Mesenchymal stem cell (in vitro differentiated cells and primary cell): ENCODE results near the gene RASL10A.

Experiments used
- DNase-seq: peaks from one replicate; pipeline ENCODE4 v3.0.0-alpha.2; 2013
- H2AFZ ChIP-seq: one replicate; pipeline ENCODE4 v1.6.1; 2013; ENCODE audit warnings: low read depth, mild to moderate bottlenecking, control low read depth, inconsistent platforms, low read length, moderate library complexity
- H2AK5ac ChIP-seq: 2 replicates; pipeline ENCODE4 v1.6.1; 2013; ENCODE audit warnings: low read length, moderate library complexity, mild to moderate bottlenecking, inconsistent platforms; ENCODE audit not compliant: severe bottlenecking
- H2BK120ac ChIP-seq: one replicate; pipeline ENCODE4 v1.6.1; 2013; ENCODE audit warnings: low read depth, mild to moderate bottlenecking, inconsistent platforms, low read length, moderate library complexity
- H2BK12ac ChIP-seq, 2 experiments: one replicate each; pipeline ENCODE4 v1.6.1; 2013; ENCODE audit warnings: inconsistent platforms in 2 of 2, low read length in 2 of 2, mild to moderate bottlenecking in 2 of 2, moderate library complexity in 2 of 2, control low read depth in 1 of 2
- H2BK15ac ChIP-seq: one replicate; pipeline ENCODE4 v1.6.1; 2013; ENCODE audit warnings: mild to moderate bottlenecking, low read depth, inconsistent platforms; ENCODE audit not compliant: poor library complexity, severe bottlenecking
- H2BK5ac ChIP-seq: 2 replicates; pipeline ENCODE4 v1.6.1; 2013; ENCODE audit warnings: low read depth, mild to moderate bottlenecking, low read length, control low read depth, inconsistent platforms; ENCODE audit not compliant: poor library complexity, severe bottlenecking
- H3K14ac ChIP-seq, 2 experiments: one replicate each; pipeline ENCODE4 v1.6.1; 2013; ENCODE audit warnings: inconsistent platforms in 2 of 2, low read length in 2 of 2, control low read depth in 1 of 2, mild to moderate bottlenecking in 1 of 2, moderate library complexity in 1 of 2
- H3K18ac ChIP-seq, 2 experiments: one replicate each; pipeline ENCODE4 v1.6.1; 2013; ENCODE audit warnings: inconsistent platforms in 2 of 2, low read length in 2 of 2, control low read depth in 1 of 2, low read depth in 1 of 2, mild to moderate bottlenecking in 1 of 2
- H3K23ac ChIP-seq, 2 experiments: one replicate each; pipeline ENCODE4 v1.6.1; 2013; ENCODE audit warnings: inconsistent platforms in 2 of 2, low read length in 2 of 2, mild to moderate bottlenecking in 2 of 2, moderate library complexity in 2 of 2, control low read depth in 1 of 2
- H3K27ac ChIP-seq: 2 replicates; pipeline ENCODE4 v1.5.1; 2013; ENCODE audit warnings: mild to moderate bottlenecking, moderate library complexity, low read length, control low read depth, inconsistent platforms; ENCODE audit not compliant: poor library complexity, severe bottlenecking
- H3K27me3 ChIP-seq, 2 experiments: 2 replicates each; pipeline versions ENCODE4 v1.6.1 to v1.7.0; 2013; ENCODE audit warnings: low read length in 2 of 2, mild to moderate bottlenecking in 2 of 2, moderate library complexity in 2 of 2, control low read depth in 1 of 2, inconsistent platforms in 1 of 2; ENCODE audit not compliant: control insufficient read depth in 1 of 2, insufficient read depth in 1 of 2
- H3K36me3 ChIP-seq, 2 experiments: 2 replicates each; pipeline versions ENCODE4 v1.6.1 to v1.7.0; 2013; ENCODE audit warnings: low read length in 2 of 2, control low read depth in 1 of 2, inconsistent platforms in 1 of 2, low read depth in 1 of 2, mild to moderate bottlenecking in 1 of 2; ENCODE audit not compliant: insufficient read depth in 2 of 2, control insufficient read depth in 1 of 2
- H3K4ac ChIP-seq, 2 experiments: one replicate each; pipeline ENCODE4 v1.6.1; 2013; ENCODE audit warnings: inconsistent platforms in 2 of 2, low read length in 2 of 2, mild to moderate bottlenecking in 2 of 2, moderate library complexity in 2 of 2, control low read depth in 1 of 2, low read depth in 1 of 2
- H3K4me1 ChIP-seq: 2 replicates; pipeline ENCODE4 v1.6.1; 2013; ENCODE audit warnings: low read depth, low read length, control low read depth; ENCODE audit not compliant: control insufficient read depth, insufficient read depth
- H3K4me2 ChIP-seq: 2 replicates; pipeline ENCODE4 v1.6.1; 2013; ENCODE audit warnings: low read length, mild to moderate bottlenecking, inconsistent platforms; ENCODE audit not compliant: poor library complexity, severe bottlenecking
- H3K4me3 ChIP-seq, 2 experiments: 2 replicates each; pipeline versions ENCODE4 v1.5.1 to v1.7.0; 2013; ENCODE audit warnings: low read length in 2 of 2, mild to moderate bottlenecking in 2 of 2, control low read depth in 1 of 2, low read depth in 1 of 2; ENCODE audit not compliant: insufficient read depth in 1 of 2
- H3K79me1 ChIP-seq: replicated peaks from 2 replicates; pipeline ENCODE4 v1.6.1; 2013; ENCODE audit warnings: mild to moderate bottlenecking, control low read depth, low read length, inconsistent platforms; ENCODE audit not compliant: poor library complexity, severe bottlenecking
- H3K9ac ChIP-seq: 2 replicates; pipeline ENCODE4 v1.7.0; 2013; ENCODE audit warnings: mild to moderate bottlenecking, low read length, moderate library complexity
- H3K9me3 ChIP-seq: 2 replicates; pipeline ENCODE4 v1.7.0; 2013; ENCODE audit warnings: mild to moderate bottlenecking, low read length; ENCODE audit not compliant: control insufficient read depth
- H4K8ac ChIP-seq: one replicate; pipeline ENCODE4 v1.6.1; 2013; ENCODE audit warnings: inconsistent platforms, mild to moderate bottlenecking, low read length, moderate library complexity
- H4K91ac ChIP-seq: one replicate; pipeline ENCODE4 v1.6.1; 2013; ENCODE audit warnings: mild to moderate bottlenecking, low read length, inconsistent platforms
- WGBS: methylation state at CpG from one replicate; pipeline ENCODE4 v1.1.7; 2013; ENCODE audit warnings: mixed read lengths; 5-methylcytosine and 5-hydroxymethylcytosine counted together

The RASL10A gene

DNA sequence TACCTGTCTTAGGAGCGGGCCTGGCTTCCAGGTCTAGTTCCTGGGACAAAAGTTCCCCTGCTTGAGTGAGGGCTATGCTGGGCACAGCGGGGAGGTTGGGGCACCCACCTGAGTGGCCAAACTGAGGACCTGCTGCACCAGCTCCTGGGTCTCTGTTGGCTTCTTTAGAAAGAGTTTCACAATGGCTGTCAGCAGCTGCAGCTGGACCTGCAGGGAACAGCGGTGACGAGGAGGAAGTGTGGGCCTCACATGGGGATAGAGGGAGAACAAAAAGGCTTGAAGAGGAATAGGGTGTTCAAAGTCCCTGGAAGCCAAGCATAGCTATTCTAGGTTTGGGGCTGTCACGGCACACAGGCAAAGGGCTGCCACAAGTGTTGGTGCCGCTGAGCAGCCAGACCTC is 26.7 kb upstream of the RASL10A start:
- Histone ChIP-seq H3K27ac (no peak overlapping the region), H2BK120ac (no peak overlapping the region), H2BK5ac (no peak overlapping the region), H3K18ac (no peak overlapping the region), H3K9ac (no peak overlapping the region), H2BK12ac (no peak overlapping the region), H4K8ac (no peak overlapping the region), H3K79me1 (peaks cover 19% of the 10 kb centered on the region), H3K27me3 (no peaks in the 10 kb centered on the region), H3K4me2 (no peak overlapping the region), H3K14ac (no peak overlapping the region), H3K4me1 (peaks cover 17% of the 10 kb centered on the region), H2AK5ac (no peak overlapping the region), H3K4ac (no peak overlapping the region), H2AFZ (no peak overlapping the region), H3K36me3 (peaks cover 74 to 78% of the 10 kb centered on the region in 2 experiments), H2BK15ac (no peak overlapping the region), H3K9me3 (no peaks in the 10 kb centered on the region), H3K23ac (no peak overlapping the region), H4K91ac (no peak overlapping the region), H3K4me3 (no peak overlapping the region)
- DNase-seq, result no peak
- WGBS, result 99% methylated on average over 6 of the region's 6 CpGs

DNA sequence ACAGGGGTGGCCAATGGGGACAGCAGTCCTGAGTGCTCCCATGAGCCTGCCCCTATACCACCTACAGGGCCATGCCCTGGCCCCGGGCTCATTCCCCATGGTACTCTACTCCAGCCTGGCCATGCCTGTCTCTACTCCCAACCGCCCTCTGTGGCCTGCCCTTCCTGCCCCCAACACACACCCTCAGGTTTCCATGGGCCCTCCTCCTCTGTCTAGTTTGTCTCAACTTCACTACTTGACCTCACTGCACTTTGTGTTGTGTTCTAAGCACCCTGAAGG is 26.3 kb upstream of the RASL10A start:
- no peak for DNase-seq

DNA sequence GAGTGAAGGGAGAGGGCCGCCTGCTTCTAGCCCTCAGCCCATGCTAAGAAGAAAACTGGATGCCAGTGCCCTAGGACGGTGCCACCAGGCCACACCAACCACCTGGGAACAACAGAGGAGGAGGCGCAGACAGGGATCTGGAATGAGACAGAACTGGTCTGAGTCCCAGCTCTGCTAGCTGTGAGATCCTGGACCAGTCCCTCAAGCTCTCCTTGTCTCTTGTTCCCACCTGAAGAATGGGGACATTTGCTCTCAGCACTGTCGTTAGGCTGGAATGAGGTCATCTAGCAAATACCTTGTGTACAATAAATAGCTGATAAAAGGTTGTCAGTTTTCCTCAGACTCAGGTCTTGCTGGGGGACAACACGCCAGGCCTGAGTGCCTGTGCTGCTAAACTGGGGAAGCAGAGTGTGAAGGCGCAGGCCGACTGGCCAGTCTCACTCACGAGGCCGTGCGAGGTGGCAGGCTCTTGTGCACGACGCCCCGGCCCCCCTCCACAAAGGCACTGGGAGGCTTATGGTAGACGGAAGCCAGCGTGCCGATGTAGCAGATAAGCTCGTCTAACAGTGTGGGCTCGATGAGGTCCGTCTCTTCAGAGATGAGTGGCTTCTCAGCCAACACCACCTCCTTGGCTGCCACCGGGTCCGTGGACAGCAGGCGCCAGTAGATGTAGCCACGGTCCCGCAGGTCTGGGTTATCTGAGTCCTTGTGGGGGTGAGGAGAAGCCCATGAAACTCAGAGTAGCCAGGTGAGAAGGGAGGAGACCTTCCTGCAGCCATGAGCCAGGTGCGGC is 25.8 kb upstream of the RASL10A start:
- WGBS, result 96% methylated on average over 25 of the region's 25 CpGs

More for the DNA sequence above, 26.3 kb upstream of the RASL10A start:
- peaks cover 18% of the 10 kb centered on the region for H3K4me1 ChIP-seq
- no peak overlapping the region for H3K14ac ChIP-seq
- no peak overlapping the region for H3K18ac ChIP-seq
- peaks cover 16% of the 10 kb centered on the region for H3K79me1 ChIP-seq
- H4K91ac ChIP-seq, result no peak overlapping the region
- no peak overlapping the region for H3K27ac ChIP-seq
- H3K27me3 ChIP-seq, result no peaks in the 10 kb centered on the region
- no peak overlapping the region for H3K23ac ChIP-seq
- peaks cover 77 to 78% of the 10 kb centered on the region in 2 experiments for H3K36me3 ChIP-seq
- no peaks in the 10 kb centered on the region for H3K9me3 ChIP-seq
- no peak overlapping the region for H2AK5ac ChIP-seq
- no peak overlapping the region for H3K4me3 ChIP-seq
- H2BK12ac ChIP-seq, result no peak overlapping the region
- H4K8ac ChIP-seq, result no peak overlapping the region
- H2AFZ ChIP-seq, result no peak overlapping the region
- H3K9ac ChIP-seq, result no peak overlapping the region
- no peak overlapping the region for H2BK15ac ChIP-seq
- no peak overlapping the region for H2BK120ac ChIP-seq
- no peak overlapping the region for H3K4me2 ChIP-seq
- WGBS, result 93% methylated on average over 2 of the region's 2 CpGs
- no peak overlapping the region for H3K4ac ChIP-seq
- no peak overlapping the region for H2BK5ac ChIP-seq

DNA sequence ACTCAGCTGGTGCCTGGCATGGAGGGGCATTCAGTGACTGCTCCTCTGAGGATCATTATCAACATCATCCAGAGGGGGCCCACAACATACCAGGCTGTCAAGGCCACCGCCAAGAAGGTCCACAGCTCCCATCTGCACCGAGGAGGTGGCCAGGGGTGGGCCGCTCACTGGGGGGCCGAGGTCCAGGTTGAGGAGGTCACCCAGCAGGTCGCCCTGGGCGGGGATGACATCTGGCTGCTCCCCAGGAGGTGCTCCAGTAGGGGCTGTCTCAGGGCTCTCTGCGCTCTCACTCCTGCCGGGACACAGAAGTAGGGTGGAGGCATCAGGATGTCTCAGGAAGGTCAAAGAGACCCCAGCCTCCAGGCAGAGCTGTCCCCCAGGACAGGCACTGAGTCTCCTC is 25.1 kb upstream of the RASL10A start:
- peaks cover 16% of the 10 kb centered on the region for H3K79me1 ChIP-seq
- H3K14ac ChIP-seq, result no peak overlapping the region

More for the DNA sequence above, 25.8 kb upstream of the RASL10A start:
- no peak overlapping the region for H2AK5ac ChIP-seq
- no peak overlapping the region for H3K23ac ChIP-seq
- no peak overlapping the region for H2BK5ac ChIP-seq
- H3K9ac ChIP-seq, result no peak overlapping the region
- no peak overlapping the region for H2BK15ac ChIP-seq
- no peak overlapping the region for H4K8ac ChIP-seq
- no peak overlapping the region for H4K91ac ChIP-seq
- H3K9me3 ChIP-seq, result no peaks in the 10 kb centered on the region
- H3K27ac ChIP-seq, result no peak overlapping the region
- no peak overlapping the region for H2BK120ac ChIP-seq
- no peak overlapping the region for H3K18ac ChIP-seq
- H3K14ac ChIP-seq, result no peak overlapping the region
- H2AFZ ChIP-seq, result no peak overlapping the region
- no peak overlapping the region for H3K4me2 ChIP-seq
- H3K36me3 ChIP-seq, result peaks cover 76% of the 10 kb centered on the region in 2 experiments
- DNase-seq, result no peak
- no peak overlapping the region for H3K4ac ChIP-seq
- no peaks in the 10 kb centered on the region for H3K27me3 ChIP-seq
- H3K79me1 ChIP-seq, result peaks cover 14% of the 10 kb centered on the region
- H3K4me1 ChIP-seq, result peaks cover 19% of the 10 kb centered on the region
- H2BK12ac ChIP-seq, result no peak overlapping the region
- no peak overlapping the region for H3K4me3 ChIP-seq

More for the DNA sequence above, 25.1 kb upstream of the RASL10A start:
- peaks cover 20% of the 10 kb centered on the region for H3K4me1 ChIP-seq
- no peak overlapping the region for H3K18ac ChIP-seq
- H3K9me3 ChIP-seq, result no peaks in the 10 kb centered on the region
- H3K4ac ChIP-seq, result no peak overlapping the region
- H3K4me3 ChIP-seq, result no peak overlapping the region
- H2BK12ac ChIP-seq, result no peak overlapping the region
- peaks cover 76 to 79% of the 10 kb centered on the region in 2 experiments for H3K36me3 ChIP-seq
- no peak overlapping the region for H4K8ac ChIP-seq
- DNase-seq, result no peak
- H2AK5ac ChIP-seq, result no peak overlapping the region
- H3K23ac ChIP-seq, result no peak overlapping the region
- H3K4me2 ChIP-seq, result no peak overlapping the region
- H3K27ac ChIP-seq, result no peak overlapping the region
- no peak overlapping the region for H2BK120ac ChIP-seq
- H4K91ac ChIP-seq, result no peak overlapping the region
- no peaks in the 10 kb centered on the region for H3K27me3 ChIP-seq
- no peak overlapping the region for H2BK5ac ChIP-seq
- H2AFZ ChIP-seq, result no peak overlapping the region
- no peak overlapping the region for H3K9ac ChIP-seq
- WGBS, result 100% methylated on average over 6 of the region's 8 CpGs
- H2BK15ac ChIP-seq, result no peak overlapping the region
